ENCODE measurements around the gene TYROBP. TPM values are rescaled to one million over a fixed set of nuclear protein-coding genes. Genes with fewer than 3 reads are reported as not detected.

TYROBP gene
- total RNA-seq, 1 donor from 2014 or later = not detected

GRCh38 chr19:35905178-35905727 is 2.8 kb downstream of the TYROBP start:
- Mint-ChIP-seq H3K27ac (ENCODE audit: unreplicated experiment) (no peak overlapping the region), H3K36me3 (ENCODE audit: low read depth) (no peaks in the 10 kb centered on the region), H3K9me3 (no peaks in the 10 kb centered on the region), H3K4me1 (peaks cover 6% of the 10 kb centered on the region), H3K27me3 (ENCODE audit: low read depth) (peaks cover 44% of the 10 kb centered on the region), H3K4me3 (peak overlapping the region; percentile 35)
- no peak for DNase-seq (ENCODE audit: low read depth, low spot score)
- TF ChIP-seq CTCF (conservative IDR thresholded peaks at IDR 0.05) = no peak

GRCh38 chr19:35904311-35905068 is 3.6 kb downstream of the TYROBP start:
- H3K4me1 Mint-ChIP-seq = peaks cover 6% of the 10 kb centered on the region
- peaks cover 45% of the 10 kb centered on the region for H3K27me3 Mint-ChIP-seq (ENCODE audit: low read depth)
- H3K27ac Mint-ChIP-seq (ENCODE audit: unreplicated experiment) = no peak overlapping the region
- no peaks in the 10 kb centered on the region for H3K36me3 Mint-ChIP-seq (ENCODE audit: low read depth)
- H3K4me3 Mint-ChIP-seq = peak overlapping the region; percentile 35
- no peak for TF ChIP-seq CTCF (conservative IDR thresholded peaks at IDR 0.05)
- H3K9me3 Mint-ChIP-seq = no peaks in the 10 kb centered on the region
- no peak for DNase-seq (ENCODE audit: low read depth, low spot score)

- Mint-ChIP-seq H3K4me1 (peaks cover 6% of the 10 kb centered on the region), H3K27ac (ENCODE audit: unreplicated experiment) (no peak overlapping the region), H3K27me3 (ENCODE audit: low read depth) (peaks cover 49% of the 10 kb centered on the region), H3K9me3 (no peaks in the 10 kb centered on the region), H3K4me3 (peak overlapping the region; percentile 74), H3K36me3 (ENCODE audit: low read depth) (no peaks in the 10 kb centered on the region)
- TF ChIP-seq CTCF (conservative IDR thresholded peaks at IDR 0.05) = no peak
- DNase-seq (ENCODE audit: low read depth, low spot score) = no peak
Measured at GRCh38 chr19:35903550-35904179, 4.4 kb downstream of the TYROBP start.

GRCh38 chr19:35902870-35903475 is 5.1 kb downstream of the TYROBP start:
- H3K9me3 Mint-ChIP-seq = no peaks in the 10 kb centered on the region
- H3K36me3 Mint-ChIP-seq (ENCODE audit: low read depth) = no peaks in the 10 kb centered on the region
- peaks cover 53% of the 10 kb centered on the region for H3K27me3 Mint-ChIP-seq (ENCODE audit: low read depth)
- no peak overlapping the region for H3K27ac Mint-ChIP-seq (ENCODE audit: unreplicated experiment)
- H3K4me1 Mint-ChIP-seq = peaks cover 6% of the 10 kb centered on the region
- no peak for DNase-seq (ENCODE audit: low read depth, low spot score)
- no peak for TF ChIP-seq CTCF (conservative IDR thresholded peaks at IDR 0.05)
- peak overlapping the region; percentile 74 for H3K4me3 Mint-ChIP-seq

GRCh38 chr19:35901854-35902661 is 6.0 kb downstream of the TYROBP start, which contains the start of gene HCST:
TSS of gene HCST (plus strand) at chr19:35902529. CDS start at chr19:35902594, 65 bp downstream.
- Mint-ChIP-seq H3K9me3 (no peaks in the 10 kb centered on the region), H3K27ac (ENCODE audit: unreplicated experiment) (no peak within 1 kb of the TSS), H3K4me3 (peak within 1 kb of the TSS; percentile 94), H3K4me1 (peaks cover 6% of the 10 kb centered on the region), H3K27me3 (ENCODE audit: low read depth) (peaks cover 53% of the 10 kb centered on the region), H3K36me3 (ENCODE audit: low read depth) (no peaks in the 10 kb centered on the region)
- no peak for DNase-seq (ENCODE audit: low read depth, low spot score)
- no peak for TF ChIP-seq CTCF (conservative IDR thresholded peaks at IDR 0.05)
